GM11168 (cell line): Measurements from ENCODE around the gene SLC25A20.
"Not testable (repeated sequence)": the region's sequence is repeated elsewhere in the genome, so short reads cannot be mapped to it uniquely, and the experiment has no call there.

ENCODE experiments used
- in situ Hi-C: fragments of 300-500 bp; cut with MboI; formaldehyde crosslinking; loops from one replicate; pipeline ENCODE4 v1.12.0; 2022; ENCODE audit warnings: low sequenced_read_pairs; ENCODE audit not compliant: unreplicated experiment

SLC25A20 gene

GRCh38 chr3:48898383-48899234 is at the start of gene SLC25A20:
Gene SLC25A20, minus strand, starts transcription at chr3:48898882. Its CDS starts 88 bp downstream, at chr3:48898794.
- in situ Hi-C loops = no loop called here

GRCh38 chr3:48945891-48946549 is 47.3 kb upstream of the SLC25A20 start:
- in situ Hi-C loops = no loop called here

- in situ Hi-C loops = no loop called here
These were observed 46.8 kb upstream of the SLC25A20 start for GRCh38 chr3:48945432-48945831.

- in situ Hi-C loops = no loop called here
These were observed 40.0 kb upstream of the SLC25A20 start for GRCh38 chr3:48938689-48939088.

GRCh38 chr3:48938156-48938555 is 39.5 kb upstream of the SLC25A20 start:
- in situ Hi-C loops = no loop called here

- in situ Hi-C loops = no loop called here
These were observed 36.8 kb upstream of the SLC25A20 start for GRCh38 chr3:48935530-48935929.

GRCh38 chr3:48934333-48934991 is 35.8 kb upstream of the SLC25A20 start:
- in situ Hi-C loops = no loop called here

- in situ Hi-C loops = no loop called here
These were observed 33.4 kb upstream of the SLC25A20 start for GRCh38 chr3:48931944-48932580.

GRCh38 chr3:48930590-48930989 is 31.9 kb upstream of the SLC25A20 start:
- in situ Hi-C loops = no loop called here

- in situ Hi-C loops = no loop called here
These were observed 30.8 kb upstream of the SLC25A20 start for GRCh38 chr3:48929358-48930035.

GRCh38 chr3:48928679-48929078 is 30.0 kb upstream of the SLC25A20 start:
- in situ Hi-C loops = no loop called here

GRCh38 chr3:48927928-48928327 is 29.2 kb upstream of the SLC25A20 start:
- in situ Hi-C loops = no loop called here

- in situ Hi-C loops = no loop called here
These were observed 28.0 kb upstream of the SLC25A20 start for GRCh38 chr3:48926425-48927392.

GRCh38 chr3:48919215-48920138 is 20.8 kb upstream of the SLC25A20 start:
- in situ Hi-C loops = no loop called here

GRCh38 chr3:48918388-48919214 is 19.9 kb upstream of the SLC25A20 start, which contains the start of gene ARIH2:
Gene ARIH2, plus strand, starts transcription at chr3:48918842. Its CDS starts 8,717 bp downstream, at chr3:48927559.
- in situ Hi-C loops = no loop called here

- in situ Hi-C loops = no loop called here
These were observed 16.6 kb upstream of the SLC25A20 start for GRCh38 chr3:48915296-48915695.

GRCh38 chr3:48907026-48907425 is 8.3 kb upstream of the SLC25A20 start:
- in situ Hi-C loops = not testable (repeated sequence)
